Stimulated activated CD8-positive, alpha-beta memory T cell treated with anti-CD3 and anti-CD28 coated beads, Interleukin-15, amount 100 ng/mL, for 24 hours (primary cell): ENCODE results near the gene JDP2.
"Not testable (repeated sequence)": the region's sequence is repeated elsewhere in the genome, so short reads cannot be mapped to it uniquely, and the experiment has no call there.

ENCODE experiments used
- DNase-seq: peaks from one replicate; pipeline ENCODE4 v3.0.0-alpha.2; 2020; ENCODE audit warnings: low read depth

Gene JDP2

GRCh38 chr14:75456069-75456996 lies 28.5 kb downstream of the JDP2 start:
- DNase-seq = no peak

GRCh38 chr14:75456997-75457335 lies 29.1 kb downstream of the JDP2 start:
- no peak for DNase-seq

GRCh38 chr14:75457648-75458165 lies 29.9 kb downstream of the JDP2 start:
- DNase-seq = no peak

DNA sequence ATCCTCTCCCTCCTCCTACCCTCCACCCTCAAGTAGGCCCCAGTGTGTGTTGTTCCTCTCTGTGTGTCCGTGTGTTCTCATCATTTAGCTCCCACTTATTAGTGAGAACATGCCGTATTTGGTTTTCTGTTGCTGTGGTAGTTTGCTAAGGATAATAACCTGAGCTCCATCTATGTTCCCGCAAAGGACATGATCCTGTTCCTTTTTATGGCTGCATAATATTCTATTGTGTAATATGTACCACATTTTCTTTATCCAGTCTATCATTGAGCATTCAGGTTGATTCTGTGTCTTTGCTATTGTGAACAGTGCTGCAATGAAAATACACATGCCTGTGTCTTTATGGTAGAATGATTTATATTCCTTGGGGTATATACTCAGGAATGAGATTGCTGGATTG lies 30.5 kb downstream of the JDP2 start:
- no peak for DNase-seq

- no peak for DNase-seq
These were observed 31.4 kb downstream of the JDP2 start for GRCh38 chr14:75459099-75459741.

GRCh38 chr14:75459791-75460190 lies 32.0 kb downstream of the JDP2 start:
- no peak for DNase-seq

GRCh38 chr14:75460394-75460793 lies 32.6 kb downstream of the JDP2 start:
- DNase-seq = no peak

DNA sequence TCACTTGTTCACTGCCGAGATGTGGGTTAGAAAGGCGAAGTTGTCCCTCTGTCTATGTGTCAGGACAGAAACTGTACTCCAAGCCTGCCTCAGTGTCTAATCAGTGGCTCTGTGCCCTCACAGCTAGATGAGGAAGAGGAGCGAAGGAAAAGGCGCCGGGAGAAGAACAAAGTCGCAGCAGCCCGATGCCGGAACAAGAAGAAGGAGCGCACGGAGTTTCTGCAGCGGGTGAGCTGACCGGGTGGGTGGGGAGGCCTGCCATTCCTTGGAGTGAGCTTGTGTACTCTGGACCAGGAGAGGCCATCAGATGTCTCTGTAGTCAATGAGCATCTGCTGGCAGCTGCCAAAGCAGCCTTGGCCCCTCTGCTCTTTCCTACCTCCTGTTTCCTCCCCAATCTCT lies 33.5 kb downstream of the JDP2 start:
- no peak for DNase-seq

DNA sequence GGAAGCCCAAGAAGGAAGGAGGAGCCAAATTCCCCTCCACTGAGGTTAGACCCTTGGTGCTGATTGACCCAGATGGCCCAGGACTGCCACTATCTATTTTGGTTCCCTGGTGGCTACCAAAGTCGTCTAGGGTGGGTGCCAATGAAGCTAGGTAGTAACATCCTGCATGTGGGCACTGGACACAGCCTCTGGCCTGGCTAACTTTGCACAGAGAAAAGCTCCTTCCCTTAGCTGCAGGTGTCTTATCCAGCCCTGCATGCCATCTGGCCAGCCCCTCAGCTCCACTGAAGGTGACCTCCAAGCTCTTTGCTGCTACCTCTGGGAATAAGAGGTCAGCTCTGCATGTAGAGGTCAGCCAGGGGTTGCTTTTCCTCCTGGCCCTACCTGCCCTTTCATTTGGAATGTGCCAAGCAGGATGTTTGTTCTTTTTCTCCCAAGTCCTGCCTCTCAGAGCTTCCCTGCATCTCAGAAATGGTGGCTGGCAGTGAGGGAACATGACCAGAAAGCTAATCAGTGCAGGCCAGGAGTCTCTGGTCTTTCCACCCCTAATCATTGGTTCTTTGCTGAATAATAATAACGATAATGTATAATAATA lies 34.0 kb downstream of the JDP2 start:
- no peak for DNase-seq

DNA sequence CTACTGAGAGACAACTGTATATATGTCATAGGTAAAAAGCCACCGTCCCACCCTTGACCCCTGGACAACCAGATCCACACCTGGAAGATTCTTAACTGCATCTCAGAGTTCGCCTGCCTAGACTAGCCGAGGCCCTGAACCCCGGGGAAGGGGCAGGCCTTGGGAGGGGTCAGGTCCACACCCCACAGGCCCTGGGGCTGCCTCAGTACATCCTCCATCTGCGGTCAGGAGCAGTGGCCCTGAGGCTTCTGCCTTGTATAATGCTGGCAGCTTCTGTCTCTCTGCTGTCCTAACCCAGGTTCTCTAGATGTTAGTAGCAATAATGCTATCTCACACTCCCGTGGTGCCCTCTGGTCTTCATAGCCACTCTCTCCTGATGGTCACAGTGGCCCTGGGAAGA lies 36.8 kb downstream of the JDP2 start:
- DNase-seq = no peak

GRCh38 chr14:75467763-75468162 lies 39.9 kb downstream of the JDP2 start:
- DNase-seq = no peak

DNA sequence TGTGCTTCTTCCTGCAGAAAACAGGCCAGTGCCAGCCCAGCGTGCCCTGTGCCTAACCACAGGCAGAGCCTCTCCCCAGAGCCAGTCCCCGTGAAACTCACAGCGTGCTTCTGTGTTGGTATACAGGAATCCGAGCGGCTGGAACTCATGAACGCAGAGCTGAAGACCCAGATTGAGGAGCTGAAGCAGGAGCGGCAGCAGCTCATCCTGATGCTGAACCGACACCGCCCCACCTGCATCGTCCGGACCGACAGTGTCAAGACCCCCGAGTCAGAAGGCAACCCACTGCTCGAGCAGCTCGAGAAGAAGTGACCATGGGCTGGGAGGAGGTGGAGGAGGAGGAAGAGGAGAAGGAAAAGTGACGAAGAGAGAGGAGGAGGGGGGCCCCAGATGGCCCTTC lies 41.3 kb downstream of the JDP2 start:
- DNase-seq = no peak

- no peak for DNase-seq
These were observed 41.9 kb downstream of the JDP2 start for GRCh38 chr14:75469606-75470237.

- DNase-seq = no peak
These were observed 42.5 kb downstream of the JDP2 start for GRCh38 chr14:75470238-75470797.

DNA sequence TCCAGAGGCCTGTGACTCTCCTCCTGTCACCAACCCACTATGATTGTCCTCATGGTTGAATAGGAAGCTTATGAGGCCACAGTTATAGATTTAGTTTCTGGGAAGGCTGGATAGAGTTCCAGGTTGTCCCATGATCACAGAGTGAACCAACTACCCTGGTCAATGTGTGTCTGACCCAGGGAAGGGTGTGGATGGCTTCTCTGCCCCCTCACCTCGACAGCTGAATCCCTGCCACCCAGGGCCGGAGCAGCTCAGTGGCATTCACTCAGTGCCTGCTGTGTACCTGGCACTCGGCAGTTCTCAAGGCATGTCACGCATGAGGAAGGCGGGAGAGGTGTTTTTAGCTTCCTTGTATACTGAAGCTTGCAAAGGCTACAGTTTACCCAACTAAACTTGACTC lies 43.2 kb downstream of the JDP2 start:
- DNase-seq = no peak

GRCh38 chr14:75474127-75474526 lies 46.3 kb downstream of the JDP2 start:
- DNase-seq = not testable (repeated sequence)

GRCh38 chr14:75476274-75476995 lies 48.6 kb downstream of the JDP2 start:
- DNase-seq = no peak

- DNase-seq = no peak
These were observed 50.1 kb downstream of the JDP2 start for GRCh38 chr14:75477881-75478280.

- no peak for DNase-seq
These were observed 52.2 kb downstream of the JDP2 start for GRCh38 chr14:75479770-75480600.

- DNase-seq = no peak
These were observed 54.5 kb downstream of the JDP2 start for GRCh38 chr14:75482366-75482765.
